Liver (tissue), 9 donors: ENCODE measurements around the gene RETREG3. TPM values are rescaled to one million over a fixed set of nuclear protein-coding genes. Genes with fewer than 3 reads are reported as not detected.

ENCODE experiments used
- DNase-seq: peaks from one replicate; pipeline ENCODE4 v3.0.0-alpha.2; 2017; ENCODE audit warnings: low spot score
- H3K27ac ChIP-seq, 2 donors: one replicate each; pipeline ENCODE4 v1.7.0; 2013; ENCODE audit warnings: inconsistent platforms in 2 of 2, low read length in 2 of 2, control low read depth in 1 of 2, low read depth in 1 of 2, mild to moderate bottlenecking in 1 of 2
- H3K27me3 ChIP-seq, 4 donors: one replicate each; pipeline versions ENCODE4 v1.6.1 to v1.7.0; 2013; ENCODE audit warnings: low read length in 3 of 4, inconsistent platforms in 1 of 4, mild to moderate bottlenecking in 1 of 4, moderate library complexity in 1 of 4; ENCODE audit not compliant: control insufficient read depth in 4 of 4, insufficient read depth in 4 of 4
- H3K36me3 ChIP-seq, 4 donors: one replicate each; pipeline versions ENCODE4 v1.6.1 to v1.7.0; 2013; ENCODE audit warnings: low read length in 3 of 4, mild to moderate bottlenecking in 3 of 4, low read depth in 1 of 4, moderate library complexity in 1 of 4; ENCODE audit not compliant: control insufficient read depth in 4 of 4, insufficient read depth in 3 of 4
- H3K4me1 ChIP-seq, 4 donors: one replicate each; pipeline versions ENCODE4 v1.6.1 to v1.7.0; 2013; ENCODE audit warnings: low read length in 3 of 4, mild to moderate bottlenecking in 3 of 4, moderate library complexity in 1 of 4; ENCODE audit not compliant: control insufficient read depth in 4 of 4, insufficient read depth in 4 of 4
- H3K4me3 ChIP-seq, 3 donors: one replicate each; pipeline versions ENCODE4 v1.6.1 to v1.7.0; 2013; ENCODE audit warnings: low read length in 3 of 3, control low read depth in 1 of 3, low read depth in 1 of 3, mild to moderate bottlenecking in 1 of 3
- H3K9ac ChIP-seq, 2 donors: one replicate each; pipeline ENCODE4 v1.7.0; 2013; ENCODE audit warnings: low read length in 2 of 2, mild to moderate bottlenecking in 2 of 2, moderate library complexity in 2 of 2, control low read depth in 1 of 2, low read depth in 1 of 2
- H3K9me3 ChIP-seq, 4 donors: one replicate each; pipeline versions ENCODE4 v1.6.1 to v1.7.0; 2013; ENCODE audit warnings: low read length in 3 of 4; ENCODE audit not compliant: control insufficient read depth in 4 of 4
- ATF3 ChIP-seq: IDR thresholded peaks from 2 replicates; pipeline ENCODE4 v1.6.1; 2016; ENCODE audit warnings: antibody characterized with exemption
- CTCF ChIP-seq: fragments of 150-350 bp; IDR thresholded peaks from 2 replicates; pipeline ENCODE4 v1.5.1; 2017; ENCODE audit warnings: improper control_type of control experiment, low read depth, low read length; ENCODE audit not compliant: missing input control
- EGR1 ChIP-seq, 2 donors: IDR thresholded peaks; 2 replicates each; pipeline ENCODE4 v1.6.1; 2016 to 2018; ENCODE audit warnings: antibody characterized with exemption in 2 of 2, low read depth in 2 of 2
- FOXA1 ChIP-seq: IDR thresholded peaks from 2 replicates; pipeline ENCODE4 v1.6.1; 2016; ENCODE audit warnings: antibody characterized with exemption
- FOXA2 ChIP-seq: IDR thresholded peaks from 2 replicates; pipeline ENCODE4 v1.6.1; 2016; ENCODE audit warnings: antibody characterized with exemption
- GABPA ChIP-seq, 2 donors: IDR thresholded peaks in 1 of 2; conservative IDR thresholded peaks in 1 of 2; 2 replicates each; pipeline ENCODE4 v1.6.1; 2016; ENCODE audit warnings: antibody characterized with exemption in 2 of 2, mild to moderate bottlenecking in 1 of 2, moderate library complexity in 1 of 2
- HNF4A ChIP-seq, 2 donors: conservative IDR thresholded peaks; 2 replicates each; pipeline ENCODE4 v1.6.1; 2016; ENCODE audit warnings: antibody characterized with exemption in 2 of 2, mild to moderate bottlenecking in 2 of 2
- HNF4G ChIP-seq: IDR thresholded peaks from 2 replicates; pipeline ENCODE4 v1.6.1; 2016; ENCODE audit warnings: antibody characterized with exemption
- JUND ChIP-seq, 2 donors: IDR thresholded peaks; 2 replicates each; pipeline ENCODE4 v1.6.1; 2016; ENCODE audit warnings: antibody characterized with exemption in 2 of 2
- NR2F2 ChIP-seq: IDR thresholded peaks from 2 replicates; pipeline ENCODE4 v1.6.1; 2016; ENCODE audit warnings: antibody characterized with exemption
- RAD21 ChIP-seq, 2 donors: IDR thresholded peaks; 2 replicates each; pipeline ENCODE4 v1.6.1; 2016; ENCODE audit warnings: antibody characterized with exemption in 2 of 2, mild to moderate bottlenecking in 2 of 2
- REST ChIP-seq: IDR thresholded peaks from 2 replicates; pipeline ENCODE4 v1.6.1; 2016; ENCODE audit warnings: antibody characterized with exemption, mild to moderate bottlenecking
- RXRA ChIP-seq, 2 donors: IDR thresholded peaks; 2 replicates each; pipeline ENCODE4 v1.6.1; 2017 to 2018; ENCODE audit warnings: antibody characterized with exemption in 2 of 2, mild to moderate bottlenecking in 1 of 2
- SP1 ChIP-seq: IDR thresholded peaks from 2 replicates; pipeline ENCODE4 v1.6.1; 2018; ENCODE audit warnings: antibody characterized with exemption, mild to moderate bottlenecking
- TAF1 ChIP-seq: conservative IDR thresholded peaks from 2 replicates; pipeline ENCODE4 v1.6.1; 2016; ENCODE audit warnings: antibody characterized with exemption, mild to moderate bottlenecking
- YY1 ChIP-seq: IDR thresholded peaks from 2 replicates; pipeline ENCODE4 v1.6.1; 2016; ENCODE audit warnings: antibody characterized with exemption, mild to moderate bottlenecking
- ZBTB33 ChIP-seq: IDR thresholded peaks from 2 replicates; pipeline ENCODE4 v1.6.1; 2016; ENCODE audit warnings: antibody characterized with exemption
- WGBS: extraction: QIAGEN DNeasy Blood & Tissue Kit; methylation state at CpG from one replicate; pipeline ENCODE4 v1.1.7; 2013; 5-methylcytosine and 5-hydroxymethylcytosine counted together
- polyA plus RNA-seq, 2 donors: library from polyadenylated mRNA; stranded (reverse) in 1 of 2; unstranded in 1 of 2; fragments of 200-250 nt in 1 of 2; fragments of >200 nt in 1 of 2; fragmentation: Nextera tagmentation in 1 of 2; extraction: Ambion mirVana in 1 of 2; gene quantifications; one replicate each; pipeline versions ENCODE4 v1.2.1 to v1.2.3, GENCODE V29; 2013 to 2015
- total RNA-seq, 2 donors: library from RNA; depleted of rRNA; stranded (reverse); fragments of >200 nt; gene quantifications; one replicate each; pipeline ENCODE4 v1.2.3, GENCODE V29; 2014
- TF ChIP-seq, protein P1 (sequence below): IDR thresholded peaks from 2 replicates; pipeline ENCODE4 v1.6.1; 2016; ENCODE audit warnings: antibody characterized with exemption
- donor health status: healthy.
- donor health status: healthy.
- donor health status: healthy.
- donor health status: healthy.
- donor health status: healthy.

Gene RETREG3
- total and polyA plus RNA-seq, 4 donors: 9.0 to 44.3 (median 26.6) TPM

GRCh38 chr17:42618442-42619150 lies 9.4 kb upstream of the RETREG3 start (continued):
- no peak for TF ChIP-seq ATF3

GRCh38 chr17:42617956-42618431 lies 8.8 kb upstream of the RETREG3 start:
- Histone ChIP-seq H3K9ac (no peak overlapping the region), H3K36me3 (peaks cover 4 to 22% (median 12%) of the 10 kb centered on the region in 4 donors), H3K9me3 (no peaks in the 10 kb centered on the region), H3K27me3 (no peaks in the 10 kb centered on the region), H3K27ac (no peak overlapping the region), H3K4me3 (no peak overlapping the region), H3K4me1 (peaks cover 0 to 13% (median 10%) of the 10 kb centered on the region in 4 donors)
- 83% methylated on average over 4 of the region's 4 CpGs for WGBS
- no peak for TF ChIP-seq YY1
- no peak for TF ChIP-seq GABPA (IDR thresholded peaks at IDR 0.05 in 1 of 2, conservative IDR thresholded peaks at IDR 0.05 in 1 of 2)
- no peak for TF ChIP-seq ATF3
- TF ChIP-seq REST: no peak
- TF ChIP-seq TAF1: no peak
- TF ChIP-seq CTCF: no peak
- TF ChIP-seq NR2F2: no peak
- TF ChIP-seq EGR1 (IDR thresholded peaks at IDR 0.05; ENCODE audit: low read depth in 2 of 2): no peak
- TF ChIP-seq FOXA2: no peak
- TF ChIP-seq, protein P1, sequence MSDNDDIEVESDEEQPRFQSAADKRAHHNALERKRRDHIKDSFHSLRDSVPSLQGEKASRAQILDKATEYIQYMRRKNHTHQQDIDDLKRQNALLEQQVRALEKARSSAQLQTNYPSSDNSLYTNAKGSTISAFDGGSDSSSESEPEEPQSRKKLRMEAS: no peak
- TF ChIP-seq HNF4G: no peak
- no peak for TF ChIP-seq FOXA1
- TF ChIP-seq RAD21 (IDR thresholded peaks at IDR 0.05): no peak
- no peak for TF ChIP-seq SP1
- no peak for TF ChIP-seq HNF4A (conservative IDR thresholded peaks at IDR 0.05)
- TF ChIP-seq ZBTB33: no peak
- TF ChIP-seq RXRA (IDR thresholded peaks at IDR 0.05): no peak
- no peak for TF ChIP-seq JUND (IDR thresholded peaks at IDR 0.05)
- DNase-seq: peak; percentile 59
